Activated naive CD8-positive, alpha-beta T cell treated with anti-CD3 and anti-CD28 coated beads for 36 hours (primary cell): ENCODE results near the gene PGAP3. TPM values are rescaled to one million over a fixed set of nuclear protein-coding genes. Genes with fewer than 3 reads are reported as not detected.
"Not testable (repeated sequence)": the region's sequence is repeated elsewhere in the genome, so short reads cannot be mapped to it uniquely, and the experiment has no call there.

Experiments used
- DNase-seq: peaks from one replicate; pipeline ENCODE4 v3.0.0; 2021
- H3K27ac Mint-ChIP-seq: one replicate; pipeline ENCODE4 v1.8.0; 2022; ENCODE audit warnings: mild to moderate bottlenecking, moderate library complexity, mixed read lengths
- H3K27me3 Mint-ChIP-seq: one replicate; pipeline ENCODE4 v1.8.0; 2022; ENCODE audit warnings: mild to moderate bottlenecking, mixed read lengths
- H3K36me3 Mint-ChIP-seq: one replicate; pipeline ENCODE4 v1.8.0; 2021; ENCODE audit warnings: mild to moderate bottlenecking, mixed read lengths
- H3K4me1 Mint-ChIP-seq: one replicate; pipeline ENCODE4 v1.8.0; 2021; ENCODE audit warnings: mixed read lengths
- H3K4me3 Mint-ChIP-seq: one replicate; pipeline ENCODE4 v1.8.0; 2022; ENCODE audit warnings: mild to moderate bottlenecking, moderate library complexity, mixed read lengths
- H3K9me3 Mint-ChIP-seq: one replicate; pipeline ENCODE4 v1.8.0; 2022; ENCODE audit warnings: mixed read lengths
- total RNA-seq, 2 experiments: library from RNA; stranded (reverse); gene quantifications; one replicate each; pipeline ENCODE4 v1.2.3, GENCODE V29; 2021

Gene PGAP3, protein sequence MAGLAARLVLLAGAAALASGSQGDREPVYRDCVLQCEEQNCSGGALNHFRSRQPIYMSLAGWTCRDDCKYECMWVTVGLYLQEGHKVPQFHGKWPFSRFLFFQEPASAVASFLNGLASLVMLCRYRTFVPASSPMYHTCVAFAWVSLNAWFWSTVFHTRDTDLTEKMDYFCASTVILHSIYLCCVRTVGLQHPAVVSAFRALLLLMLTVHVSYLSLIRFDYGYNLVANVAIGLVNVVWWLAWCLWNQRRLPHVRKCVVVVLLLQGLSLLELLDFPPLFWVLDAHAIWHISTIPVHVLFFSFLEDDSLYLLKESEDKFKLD
- 1 to 10 TPM; 7.8 to 8.9 TPM for total RNA-seq

DNA sequence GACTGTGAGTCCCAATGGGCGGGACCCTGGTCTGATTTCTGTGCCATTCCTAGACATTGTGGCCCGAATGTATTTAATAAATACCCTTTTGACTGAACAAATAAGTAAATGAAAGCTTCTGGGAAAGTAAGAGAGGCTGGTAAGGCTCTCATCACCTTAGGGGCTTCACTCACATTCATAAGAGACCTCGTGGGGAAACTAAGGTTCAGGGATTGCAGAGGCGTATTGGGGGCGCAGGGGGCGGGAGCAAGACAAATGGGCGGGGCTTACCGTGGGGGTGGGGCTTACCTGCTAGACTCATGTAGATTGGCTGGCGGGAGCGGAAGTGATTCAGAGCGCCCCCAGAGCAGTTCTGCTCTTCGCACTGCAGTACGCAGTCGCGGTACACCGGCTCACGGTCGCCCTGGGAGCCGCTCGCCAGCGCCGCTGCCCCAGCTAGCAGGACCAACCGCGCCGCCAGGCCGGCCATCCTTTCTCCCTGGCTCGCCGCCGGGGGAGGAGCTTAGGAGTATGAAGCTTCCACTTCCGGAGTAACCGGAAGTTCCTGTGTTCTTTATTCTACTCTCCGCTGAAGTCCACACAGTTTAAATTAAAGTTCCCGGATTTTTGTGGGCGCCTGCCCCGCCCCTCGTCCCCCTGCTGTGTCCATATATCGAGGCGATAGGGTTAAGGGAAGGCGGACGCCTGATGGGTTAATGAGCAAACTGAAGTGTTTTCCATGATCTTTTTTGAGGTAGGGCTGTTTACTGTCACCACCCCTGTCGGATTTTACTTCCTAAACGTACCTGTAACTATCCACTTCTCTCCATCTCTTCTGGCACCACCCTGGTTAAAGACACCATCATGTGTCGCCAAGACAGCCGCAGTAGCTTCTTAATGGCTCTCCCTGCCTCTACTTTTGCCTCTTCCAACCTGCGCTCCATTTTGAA is at the start of gene PGAP3:
Gene PGAP3 (minus strand): TSS at position 512 of the 929 bp plus-strand sequence. CDS start 43 bp downstream, at position 469.
- Mint-ChIP-seq H3K9me3 (no peaks in the 10 kb centered on the region), H3K27me3 (no peaks in the 10 kb centered on the region), H3K4me1 (peaks cover 19% of the 10 kb centered on the region), H3K27ac (peak within 1 kb of the TSS; percentile 90), H3K36me3 (peaks cover 4% of the 10 kb centered on the region), H3K4me3 (peak within 1 kb of the TSS; percentile 87)
- DNase-seq, result peak; percentile 92

DNA sequence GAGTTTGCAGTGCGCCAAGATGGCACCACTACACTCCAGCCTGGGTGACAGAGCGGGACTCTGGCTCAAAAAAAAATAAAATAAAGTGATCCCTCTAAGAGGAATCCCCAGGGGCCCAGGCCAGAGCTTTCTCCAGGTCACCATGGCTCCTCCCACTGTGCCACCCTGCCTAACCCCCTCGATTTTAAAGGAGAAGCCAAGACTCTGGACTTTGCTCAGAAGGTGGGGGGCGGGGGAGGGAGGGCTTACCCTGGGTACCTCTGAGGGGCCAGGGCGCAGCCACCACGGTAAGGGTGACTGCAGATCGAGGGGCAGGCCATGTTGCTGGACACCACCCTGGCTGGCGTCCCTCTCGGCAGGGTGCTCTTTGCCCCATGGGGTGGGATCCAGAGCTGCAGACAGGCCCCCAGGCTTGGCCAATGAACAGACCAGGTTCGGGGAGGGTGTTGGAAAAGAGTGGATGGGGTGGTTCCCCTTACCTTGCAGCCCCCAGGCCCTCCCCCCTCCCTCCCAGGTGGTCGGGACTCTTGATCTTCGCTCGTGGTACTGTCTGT is 49.4 kb upstream of the PGAP3 start:
- H3K4me3 Mint-ChIP-seq, result no peak overlapping the region
- no peak for DNase-seq
- H3K27ac Mint-ChIP-seq, result no peak overlapping the region
- H3K4me1 Mint-ChIP-seq, result peaks cover 17% of the 10 kb centered on the region
- H3K9me3 Mint-ChIP-seq, result no peaks in the 10 kb centered on the region
- H3K27me3 Mint-ChIP-seq, result peaks cover 29% of the 10 kb centered on the region
- no peaks in the 10 kb centered on the region for H3K36me3 Mint-ChIP-seq

DNA sequence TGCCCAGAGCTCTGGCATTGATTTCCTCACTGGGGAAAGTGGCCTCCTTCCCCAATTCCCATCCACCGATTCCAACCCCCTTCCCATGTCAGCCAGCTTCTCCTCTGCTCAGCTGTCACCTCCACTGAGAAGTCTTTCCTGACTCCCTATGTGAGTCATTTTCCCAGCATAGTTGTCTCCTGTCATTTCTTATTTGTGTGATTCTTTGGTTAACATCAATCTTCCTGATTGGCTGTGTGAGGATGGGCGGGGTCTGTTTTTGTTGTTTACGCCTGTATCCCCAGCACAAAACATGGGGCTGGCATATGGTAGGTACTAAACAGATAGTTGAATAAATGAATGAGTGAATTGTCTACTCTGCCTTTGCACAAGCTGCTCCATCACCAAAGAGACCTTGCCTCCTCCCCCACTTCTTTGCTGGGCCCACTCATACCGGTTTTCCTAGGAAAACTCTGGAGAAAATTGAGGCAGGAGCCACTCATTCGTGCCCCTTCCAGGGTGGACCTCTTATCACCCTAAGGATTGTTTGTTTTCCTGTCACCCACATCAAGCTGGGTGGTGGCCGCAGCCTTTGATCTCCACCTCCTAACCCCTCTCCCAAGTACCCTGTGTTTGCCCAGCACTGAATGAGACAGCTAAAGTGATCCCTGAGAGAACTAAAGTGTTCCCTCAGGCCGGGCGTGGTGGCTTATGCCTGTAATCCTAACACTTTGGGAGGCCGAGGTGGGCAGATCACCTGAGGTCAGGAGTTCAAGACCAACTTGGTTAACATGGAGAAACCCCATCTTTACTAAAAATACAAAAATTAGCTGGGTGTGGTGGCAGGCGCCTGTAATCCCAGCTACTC is 48.7 kb upstream of the PGAP3 start:
- H3K4me3 Mint-ChIP-seq, result no peak overlapping the region

DNA sequence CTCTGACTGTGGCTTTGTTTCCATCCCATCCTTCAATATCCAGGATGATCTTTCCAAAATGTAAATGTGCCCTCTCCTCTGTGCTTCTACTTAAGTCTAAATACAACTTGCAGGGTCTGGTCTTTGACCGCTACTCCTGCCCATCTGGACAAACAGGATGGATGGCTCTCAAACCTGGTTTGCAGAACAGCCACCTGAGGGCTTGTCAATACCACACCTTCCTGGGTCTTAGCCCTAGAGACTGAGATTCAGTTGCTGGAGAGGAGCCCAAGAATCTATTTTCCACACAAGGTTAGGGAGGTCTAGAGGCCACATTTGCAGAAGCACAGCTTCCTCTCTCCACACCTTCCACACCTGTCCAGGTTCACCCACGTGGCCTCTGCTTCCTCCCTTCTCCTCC is 48.0 kb upstream of the PGAP3 start:
- H3K9me3 Mint-ChIP-seq, result no peaks in the 10 kb centered on the region
- peaks cover 29% of the 10 kb centered on the region for H3K27me3 Mint-ChIP-seq
- H3K27ac Mint-ChIP-seq, result no peak overlapping the region

More for the DNA sequence above, 48.7 kb upstream of the PGAP3 start:
- H3K27me3 Mint-ChIP-seq, result peaks cover 29% of the 10 kb centered on the region
- no peaks in the 10 kb centered on the region for H3K9me3 Mint-ChIP-seq
- no peak for DNase-seq
- H3K4me1 Mint-ChIP-seq, result peaks cover 17% of the 10 kb centered on the region
- H3K27ac Mint-ChIP-seq, result no peak overlapping the region
- H3K36me3 Mint-ChIP-seq, result no peaks in the 10 kb centered on the region

DNA sequence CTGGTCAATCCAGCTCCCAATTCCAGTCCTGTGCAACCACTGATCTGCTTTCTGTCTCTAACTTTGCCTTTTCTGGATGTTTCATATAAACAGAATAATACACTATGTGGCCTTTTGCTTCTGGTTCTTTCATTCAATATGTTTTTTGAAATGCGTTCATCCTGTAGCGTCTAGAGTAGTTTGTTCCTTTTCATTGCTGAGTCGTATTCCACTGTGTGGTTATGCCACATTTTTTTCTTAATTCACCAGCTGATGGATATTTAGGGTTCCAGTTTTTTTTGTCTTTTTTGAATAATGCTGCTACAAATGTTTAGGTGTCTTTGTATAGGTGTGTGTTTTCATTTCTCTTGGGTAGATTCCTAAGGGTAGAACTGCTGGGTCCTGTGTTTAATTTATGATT is 44.7 kb upstream of the PGAP3 start:
- H3K4me1 Mint-ChIP-seq, result peaks cover 14% of the 10 kb centered on the region
- no peak overlapping the region for H3K27ac Mint-ChIP-seq
- no peak overlapping the region for H3K4me3 Mint-ChIP-seq

More for the DNA sequence above, 48.0 kb upstream of the PGAP3 start:
- no peak overlapping the region for H3K4me3 Mint-ChIP-seq
- H3K36me3 Mint-ChIP-seq, result no peaks in the 10 kb centered on the region
- peaks cover 17% of the 10 kb centered on the region for H3K4me1 Mint-ChIP-seq
- no peak for DNase-seq

DNA sequence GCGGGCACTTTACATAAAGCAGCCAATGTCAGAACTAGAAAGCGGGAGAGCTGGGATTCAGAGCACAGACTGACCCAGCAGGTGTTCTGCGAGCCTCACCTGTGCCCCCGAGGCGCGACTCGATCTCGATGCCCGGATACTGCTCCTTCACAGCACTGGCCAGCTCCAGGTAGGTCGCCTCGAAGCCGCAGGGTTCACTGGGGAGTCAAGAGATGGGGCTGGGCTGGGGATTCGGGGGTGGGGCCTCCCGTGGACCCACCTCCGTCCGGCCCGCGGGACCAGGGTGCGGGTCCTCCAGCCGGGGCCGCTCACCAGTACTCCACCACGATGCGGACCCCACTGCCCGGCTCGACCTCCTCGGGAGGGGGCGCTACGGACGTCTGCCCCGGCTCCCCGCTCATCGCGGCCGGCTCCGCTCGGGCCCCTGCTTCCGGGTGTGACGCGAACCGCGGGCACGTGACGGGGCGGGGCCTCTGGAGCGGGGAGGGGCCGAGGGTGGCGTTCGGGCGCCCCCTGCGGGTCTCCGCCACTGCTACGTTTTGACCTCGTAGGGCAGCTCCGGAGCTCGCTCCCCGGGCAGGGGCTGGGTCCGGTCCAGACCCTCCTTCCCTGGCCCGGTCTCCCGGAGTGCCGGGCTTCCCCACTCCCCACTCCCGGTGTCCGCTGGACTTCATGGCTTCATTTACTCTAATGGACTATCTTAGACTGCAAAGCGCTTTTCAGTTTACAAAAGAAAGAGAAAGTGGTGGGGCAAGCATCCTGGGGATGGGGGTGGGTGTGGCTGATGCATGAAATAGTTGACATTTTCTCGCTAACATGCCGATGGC is 42.5 kb upstream of the PGAP3 start, which contains the start of gene MIEN1:
Gene MIEN1 (minus strand): TSS at position 438 of the 827 bp plus-strand sequence. CDS start 37 bp downstream, at position 401.
- H3K27me3 Mint-ChIP-seq, result no peaks in the 10 kb centered on the region
- no peaks in the 10 kb centered on the region for H3K9me3 Mint-ChIP-seq
- H3K4me3 Mint-ChIP-seq, result peak within 1 kb of the TSS; percentile 96
- H3K4me1 Mint-ChIP-seq, result peaks cover 17% of the 10 kb centered on the region
- H3K27ac Mint-ChIP-seq, result peak within 1 kb of the TSS; percentile 89
- H3K36me3 Mint-ChIP-seq, result no peaks in the 10 kb centered on the region
- DNase-seq, result peak; percentile 94

More for the DNA sequence above, 44.7 kb upstream of the PGAP3 start:
- DNase-seq, result no peak
- Mint-ChIP-seq H3K36me3 (no peaks in the 10 kb centered on the region), H3K27me3 (peaks cover 5% of the 10 kb centered on the region), H3K9me3 (no peaks in the 10 kb centered on the region)

DNA sequence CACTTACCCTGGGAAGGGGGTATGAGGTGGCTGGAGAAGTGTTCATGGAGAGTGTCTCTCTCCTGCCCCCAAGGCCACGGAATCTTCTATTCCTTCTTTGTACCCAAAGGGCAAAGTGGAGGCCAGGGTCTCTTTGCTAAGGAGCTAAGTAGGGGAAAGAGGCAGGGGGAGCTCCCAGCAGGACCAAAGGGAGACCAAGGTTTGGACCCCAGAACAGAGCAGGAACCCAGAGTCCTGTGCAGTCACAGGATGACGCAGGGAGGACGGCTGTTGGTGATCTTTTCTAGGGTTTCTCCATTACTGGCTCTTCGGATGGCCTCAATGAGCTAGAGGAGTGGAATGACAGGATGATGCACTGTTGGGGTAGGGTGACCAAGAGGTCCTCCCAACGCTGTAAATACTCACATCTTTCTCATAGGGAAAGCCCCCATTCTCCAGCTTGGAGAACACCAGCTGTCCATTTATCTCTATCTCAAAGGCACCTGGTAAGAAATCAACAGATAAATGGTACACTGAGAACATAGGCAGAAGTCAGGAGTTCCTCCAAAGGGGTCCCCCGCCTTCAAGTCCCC is 41.5 kb upstream of the PGAP3 start:
- no peaks in the 10 kb centered on the region for H3K36me3 Mint-ChIP-seq
- no peaks in the 10 kb centered on the region for H3K27me3 Mint-ChIP-seq
- H3K4me1 Mint-ChIP-seq, result peaks cover 17% of the 10 kb centered on the region
- H3K9me3 Mint-ChIP-seq, result no peaks in the 10 kb centered on the region
- peak overlapping the region; percentile 89 for H3K27ac Mint-ChIP-seq
- H3K4me3 Mint-ChIP-seq, result peak overlapping the region; percentile 96
- DNase-seq, result no peak

DNA sequence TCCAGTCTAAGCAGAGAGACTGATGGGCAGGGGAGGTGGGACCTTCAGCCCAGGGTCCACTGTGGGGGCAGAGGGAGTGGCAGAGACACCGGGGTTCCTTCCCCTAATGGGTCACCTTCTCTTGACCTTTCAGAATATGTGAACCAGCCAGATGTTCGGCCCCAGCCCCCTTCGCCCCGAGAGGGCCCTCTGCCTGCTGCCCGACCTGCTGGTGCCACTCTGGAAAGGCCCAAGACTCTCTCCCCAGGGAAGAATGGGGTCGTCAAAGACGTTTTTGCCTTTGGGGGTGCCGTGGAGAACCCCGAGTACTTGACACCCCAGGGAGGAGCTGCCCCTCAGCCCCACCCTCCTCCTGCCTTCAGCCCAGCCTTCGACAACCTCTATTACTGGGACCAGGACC is 39.7 kb upstream of the PGAP3 start:
- Mint-ChIP-seq H3K4me3 (no peak overlapping the region), H3K27me3 (no peaks in the 10 kb centered on the region), H3K36me3 (no peaks in the 10 kb centered on the region), H3K27ac (no peak overlapping the region), H3K9me3 (no peaks in the 10 kb centered on the region), H3K4me1 (peaks cover 19% of the 10 kb centered on the region)
- no peak for DNase-seq

DNA sequence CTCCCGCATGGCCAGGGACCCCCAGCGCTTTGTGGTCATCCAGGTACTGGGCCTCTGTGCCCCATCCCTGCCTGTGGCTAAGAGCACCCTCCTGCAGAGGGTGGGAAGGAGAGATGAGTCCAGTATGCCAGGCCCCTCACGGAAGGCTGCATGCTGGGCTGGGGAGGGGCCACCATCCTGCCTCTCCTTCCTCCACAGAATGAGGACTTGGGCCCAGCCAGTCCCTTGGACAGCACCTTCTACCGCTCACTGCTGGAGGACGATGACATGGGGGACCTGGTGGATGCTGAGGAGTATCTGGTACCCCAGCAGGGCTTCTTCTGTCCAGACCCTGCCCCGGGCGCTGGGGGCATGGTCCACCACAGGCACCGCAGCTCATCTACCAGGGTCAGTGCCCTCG is 38.8 kb upstream of the PGAP3 start:
- no peaks in the 10 kb centered on the region for H3K27me3 Mint-ChIP-seq
- H3K9me3 Mint-ChIP-seq, result no peaks in the 10 kb centered on the region
- no peak overlapping the region for H3K4me3 Mint-ChIP-seq
- H3K36me3 Mint-ChIP-seq, result no peaks in the 10 kb centered on the region
- no peak for DNase-seq
- no peak overlapping the region for H3K27ac Mint-ChIP-seq
- peaks cover 19% of the 10 kb centered on the region for H3K4me1 Mint-ChIP-seq

DNA sequence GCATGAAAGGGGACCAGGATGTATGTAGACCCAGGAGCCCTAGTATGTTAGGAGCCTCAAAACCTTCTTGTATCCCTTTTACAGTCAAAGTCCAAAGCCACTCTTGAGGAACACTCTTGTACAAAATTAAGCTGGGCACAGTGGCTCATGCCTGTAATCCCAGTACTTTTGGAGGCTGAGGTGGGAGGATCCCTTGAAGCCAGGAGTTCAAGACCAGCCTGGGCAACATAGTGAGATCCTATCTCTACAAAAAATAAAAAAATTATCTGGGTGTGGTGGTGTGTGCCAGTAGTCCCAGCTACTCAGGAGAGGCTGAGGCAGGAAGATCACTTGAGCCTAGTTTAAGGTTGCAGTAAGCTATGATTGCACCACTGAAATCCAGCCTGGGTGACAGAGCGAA is 38.1 kb upstream of the PGAP3 start:
- H3K4me1 Mint-ChIP-seq, result peaks cover 19% of the 10 kb centered on the region
- H3K27ac Mint-ChIP-seq, result not testable (repeated sequence)

DNA sequence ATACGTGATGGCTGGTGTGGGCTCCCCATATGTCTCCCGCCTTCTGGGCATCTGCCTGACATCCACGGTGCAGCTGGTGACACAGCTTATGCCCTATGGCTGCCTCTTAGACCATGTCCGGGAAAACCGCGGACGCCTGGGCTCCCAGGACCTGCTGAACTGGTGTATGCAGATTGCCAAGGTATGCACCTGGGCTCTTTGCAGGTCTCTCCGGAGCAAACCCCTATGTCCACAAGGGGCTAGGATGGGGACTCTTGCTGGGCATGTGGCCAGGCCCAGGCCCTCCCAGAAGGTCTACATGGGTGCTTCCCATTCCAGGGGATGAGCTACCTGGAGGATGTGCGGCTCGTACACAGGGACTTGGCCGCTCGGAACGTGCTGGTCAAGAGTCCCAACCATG is 36.9 kb upstream of the PGAP3 start:
- Mint-ChIP-seq H3K27ac (no peak overlapping the region), H3K36me3 (no peaks in the 10 kb centered on the region), H3K4me1 (peaks cover 20% of the 10 kb centered on the region), H3K27me3 (no peaks in the 10 kb centered on the region), H3K9me3 (no peaks in the 10 kb centered on the region), H3K4me3 (no peak overlapping the region)
- DNase-seq, result no peak

More for the DNA sequence above, 38.1 kb upstream of the PGAP3 start:
- not testable (repeated sequence) for DNase-seq, H3K4me3 Mint-ChIP-seq, H3K9me3 Mint-ChIP-seq, H3K36me3 Mint-ChIP-seq, H3K27me3 Mint-ChIP-seq

DNA sequence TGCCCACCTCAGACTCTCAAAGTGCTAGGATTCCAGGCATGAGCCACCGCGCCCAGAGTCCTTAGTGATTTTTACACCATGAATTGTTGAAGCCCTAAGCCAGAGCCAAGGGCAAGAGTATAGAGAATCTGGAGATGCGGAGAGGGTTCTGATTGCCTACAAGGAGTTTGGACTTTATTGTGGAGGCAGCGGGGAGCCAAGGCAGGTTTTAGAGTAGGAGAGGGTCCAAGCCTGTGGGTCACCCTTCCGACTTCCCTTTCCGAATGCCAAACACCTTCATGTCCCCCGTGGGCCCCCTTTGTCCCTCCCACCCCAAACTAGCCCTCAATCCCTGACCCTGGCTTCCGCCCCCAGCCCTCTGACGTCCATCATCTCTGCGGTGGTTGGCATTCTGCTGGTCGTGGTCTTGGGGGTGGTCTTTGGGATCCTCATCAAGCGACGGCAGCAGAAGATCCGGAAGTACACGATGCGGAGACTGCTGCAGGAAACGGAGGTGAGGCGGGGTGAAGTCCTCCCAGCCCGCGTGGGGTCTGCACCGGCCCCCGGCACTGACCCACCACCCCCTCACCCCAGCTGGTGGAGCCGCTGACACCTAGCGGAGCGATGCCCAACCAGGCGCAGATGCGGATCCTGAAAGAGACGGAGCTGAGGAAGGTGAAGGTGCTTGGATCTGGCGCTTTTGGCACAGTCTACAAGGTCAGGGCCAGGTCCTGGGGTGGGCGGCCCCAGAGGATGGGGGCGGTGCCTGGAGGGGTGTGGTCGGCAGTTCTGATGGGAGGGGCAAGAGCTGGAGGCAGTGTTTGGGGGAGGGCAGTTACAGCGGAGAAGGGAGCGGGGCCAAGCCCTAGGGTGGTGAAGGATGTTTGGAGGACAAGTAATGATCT is 35.4 kb upstream of the PGAP3 start:
- no peaks in the 10 kb centered on the region for H3K27me3 Mint-ChIP-seq
- H3K36me3 Mint-ChIP-seq, result no peaks in the 10 kb centered on the region
- DNase-seq, result peak; percentile 37

DNA sequence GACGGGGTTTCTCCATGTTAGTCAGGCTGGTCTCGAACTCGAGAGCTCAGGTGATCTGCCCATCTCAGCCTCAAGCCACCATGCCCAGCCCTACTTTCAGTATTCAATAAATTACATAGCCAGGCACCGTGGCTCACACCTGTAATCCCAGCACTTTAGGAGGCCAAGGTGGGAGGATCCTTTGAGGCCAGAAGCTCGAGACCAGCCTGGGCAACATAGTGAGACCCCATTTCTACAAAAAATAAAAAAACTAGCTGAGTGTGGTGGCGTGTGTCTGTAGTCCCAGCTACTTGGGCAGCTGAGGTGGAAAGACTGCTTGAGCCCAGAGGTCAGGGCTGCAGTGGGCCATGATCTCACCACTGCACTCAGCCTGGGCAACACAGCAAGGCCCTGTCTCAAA is 34.2 kb upstream of the PGAP3 start:
- no peaks in the 10 kb centered on the region for H3K9me3 Mint-ChIP-seq
- no peak for DNase-seq
- H3K4me1 Mint-ChIP-seq, result peaks cover 7% of the 10 kb centered on the region
- no peak overlapping the region for H3K27ac Mint-ChIP-seq
- no peaks in the 10 kb centered on the region for H3K36me3 Mint-ChIP-seq
- no peak overlapping the region for H3K4me3 Mint-ChIP-seq
- H3K27me3 Mint-ChIP-seq, result no peaks in the 10 kb centered on the region

More for the DNA sequence above, 35.4 kb upstream of the PGAP3 start:
- Mint-ChIP-seq H3K4me1 (peaks cover 7% of the 10 kb centered on the region), H3K4me3 (no peak overlapping the region), H3K9me3 (no peaks in the 10 kb centered on the region), H3K27ac (no peak overlapping the region)
